Effector CD4-positive, alpha-beta T cell (primary cell): ENCODE results near the gene KDM5D.
A peak's percentile ranks its signal among the peaks of the same experiment; 100 is the strongest.

ENCODE experiments used
- DNase-seq: peaks from one replicate; pipeline ENCODE4 v3.0.0-alpha.2; 2020
- total RNA-seq: gene quantifications from one replicate; lab custom pipeline; 2026; lab: John Stamatoyannopoulos, UW

The KDM5D gene
- 223 reads per million, percentile 93 among the genes with 10 or more reads in this experiment for total RNA-seq

- no peak for DNase-seq
These were observed at the start of gene KDM5D for GRCh38 chrY:19744381-19745378. Gene KDM5D, minus strand, starts transcription at chrY:19744726. Its CDS starts 192 bp downstream, at chrY:19744534.

- DNase-seq, result no peak
These were observed 23.8 kb upstream of the KDM5D start for GRCh38 chrY:19768375-19768774.

- DNase-seq, result no peak
These were observed 1.2 kb downstream of the KDM5D start for GRCh38 chrY:19743331-19743730.

GRCh38 chrY:19742153-19742552 lies 2.4 kb downstream of the KDM5D start:
- no peak for DNase-seq

- DNase-seq, result no peak
These were observed 10.1 kb downstream of the KDM5D start for GRCh38 chrY:19734425-19734824.

- DNase-seq, result no peak
These were observed 26.6 kb downstream of the KDM5D start for GRCh38 chrY:19717950-19718349.

GRCh38 chrY:19717146-19717545 lies 27.4 kb downstream of the KDM5D start:
- DNase-seq, result no peak

- DNase-seq, result no peak
These were observed 29.3 kb downstream of the KDM5D start for GRCh38 chrY:19715226-19715625.

- DNase-seq, result no peak
These were observed 31.1 kb downstream of the KDM5D start for GRCh38 chrY:19713430-19713829.

- DNase-seq, result no peak
These were observed 38.3 kb downstream of the KDM5D start for GRCh38 chrY:19706273-19706672.

- no peak for DNase-seq
These were observed 46.0 kb downstream of the KDM5D start for GRCh38 chrY:19698495-19698894.

GRCh38 chrY:19680821-19681220 lies 63.7 kb downstream of the KDM5D start:
- DNase-seq, result no peak
